Measurements from ENCODE around the gene LTBP1.

LTBP1 gene

GRCh38 chr2:32931945-32932709 is 14.6 kb upstream of the LTBP1 start:
- DNase-seq = no peak

DNA sequence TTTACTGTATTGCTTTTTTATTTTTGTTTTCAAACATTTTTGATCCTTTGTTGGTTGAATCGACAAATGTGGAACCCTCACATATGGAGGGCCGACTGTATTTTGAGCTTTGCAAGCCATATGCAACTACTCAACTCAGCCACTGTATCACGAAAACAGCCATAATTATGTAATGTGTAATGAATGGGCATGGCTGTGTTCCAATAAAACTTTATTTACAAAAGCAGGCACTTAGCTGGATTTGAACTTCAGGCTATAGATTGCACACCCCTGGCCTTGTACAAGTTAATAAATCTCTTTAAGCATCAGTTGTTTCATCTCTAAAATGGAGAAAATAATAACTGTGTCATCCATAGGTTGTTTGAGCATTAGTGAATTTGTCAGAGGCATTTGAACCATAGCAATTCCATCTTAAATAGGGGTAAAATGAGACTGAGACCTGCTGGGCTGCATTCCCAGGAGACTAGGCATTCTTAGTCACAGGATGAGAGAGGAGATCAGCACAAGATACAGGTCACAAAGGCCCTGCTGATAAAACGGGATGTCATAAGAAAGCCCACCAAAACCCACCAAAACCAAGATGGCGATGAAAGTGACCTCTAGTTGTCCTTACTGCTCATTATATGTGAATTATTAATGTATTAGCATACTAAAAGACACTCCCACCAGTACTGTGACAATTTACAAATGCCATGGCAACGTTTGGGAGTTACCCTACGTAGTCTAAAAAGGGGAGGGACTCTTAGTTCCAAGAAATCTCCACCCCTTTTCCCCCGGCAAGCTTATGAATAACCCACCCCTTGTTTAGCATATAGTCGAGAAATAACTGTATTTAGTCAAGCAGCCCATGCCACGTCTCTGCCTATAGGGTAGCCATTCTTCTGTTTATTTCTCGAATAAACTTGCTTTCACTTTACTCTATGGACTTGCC is 13.7 kb upstream of the LTBP1 start:
- no peak for DNase-seq

- DNase-seq = no peak
Observed at GRCh38 chr2:32933756-32934095, 13.0 kb upstream of the LTBP1 start.

- no peak for DNase-seq
Observed at GRCh38 chr2:32937602-32938448, 8.9 kb upstream of the LTBP1 start.

- DNase-seq = no peak
Observed at GRCh38 chr2:32938934-32939333, 7.8 kb upstream of the LTBP1 start.

- no peak for DNase-seq
Observed at GRCh38 chr2:32940316-32940997, 6.3 kb upstream of the LTBP1 start.

DNA sequence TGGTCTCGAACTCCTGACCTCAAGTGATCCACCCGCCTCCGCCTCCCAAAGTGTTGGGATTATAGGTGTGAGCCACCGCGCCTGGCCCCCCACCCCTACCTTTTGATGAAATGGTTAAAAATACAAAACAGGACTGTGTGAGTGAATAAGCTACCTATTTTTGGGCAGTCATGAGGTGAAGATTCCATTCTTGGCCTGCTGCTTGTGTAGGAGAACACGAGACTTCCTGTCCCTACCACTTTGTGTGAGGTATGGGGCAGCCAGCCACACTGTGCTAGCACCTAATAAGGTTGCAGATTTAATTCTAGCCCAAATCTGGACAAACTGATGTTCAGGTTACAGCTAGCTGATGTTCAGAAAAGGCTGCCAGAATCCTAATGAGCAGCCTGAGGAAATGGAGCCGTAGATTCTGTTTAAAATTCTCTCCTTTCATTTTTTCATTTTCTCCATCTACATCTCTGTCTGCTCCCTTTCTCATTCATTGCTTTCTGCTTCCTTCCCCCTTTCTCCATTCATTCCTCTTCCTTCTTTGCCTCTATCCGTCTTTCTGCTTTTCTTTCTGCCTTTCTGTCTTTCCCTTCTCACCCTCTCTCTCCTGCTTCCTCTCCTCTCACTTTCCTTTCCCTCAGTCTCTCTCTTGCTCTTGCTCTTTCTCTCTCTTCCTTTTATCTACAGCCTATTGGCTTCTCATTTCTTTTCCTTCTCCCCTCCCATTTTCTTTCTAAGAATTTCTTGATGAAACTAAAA is 4.6 kb upstream of the LTBP1 start:
- no peak for DNase-seq

- DNase-seq = no peak
Observed at GRCh38 chr2:32942793-32943485, 3.8 kb upstream of the LTBP1 start.

GRCh38 chr2:32945286-32945685 is 1.5 kb upstream of the LTBP1 start:
- no peak for DNase-seq

DNA sequence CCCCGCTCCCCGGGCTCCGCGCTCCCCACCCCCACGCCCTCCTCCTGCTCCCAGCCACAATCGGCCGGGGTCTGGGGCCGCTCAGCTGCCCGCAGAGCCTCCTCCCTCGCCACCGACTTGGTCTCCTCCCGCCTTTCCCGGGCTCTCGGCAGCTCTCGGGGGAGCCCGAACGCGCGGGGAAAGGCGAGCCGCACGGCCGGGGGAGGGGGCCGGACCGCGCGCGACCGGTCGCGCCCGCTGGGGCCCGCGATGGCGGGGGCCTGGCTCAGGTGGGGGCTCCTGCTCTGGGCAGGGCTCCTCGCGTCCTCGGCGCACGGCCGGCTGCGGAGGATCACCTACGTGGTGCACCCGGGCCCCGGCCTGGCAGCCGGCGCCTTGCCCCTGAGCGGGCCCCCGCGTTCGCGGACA is 327 bp downstream of the LTBP1 start:
- no peak for DNase-seq

DNA sequence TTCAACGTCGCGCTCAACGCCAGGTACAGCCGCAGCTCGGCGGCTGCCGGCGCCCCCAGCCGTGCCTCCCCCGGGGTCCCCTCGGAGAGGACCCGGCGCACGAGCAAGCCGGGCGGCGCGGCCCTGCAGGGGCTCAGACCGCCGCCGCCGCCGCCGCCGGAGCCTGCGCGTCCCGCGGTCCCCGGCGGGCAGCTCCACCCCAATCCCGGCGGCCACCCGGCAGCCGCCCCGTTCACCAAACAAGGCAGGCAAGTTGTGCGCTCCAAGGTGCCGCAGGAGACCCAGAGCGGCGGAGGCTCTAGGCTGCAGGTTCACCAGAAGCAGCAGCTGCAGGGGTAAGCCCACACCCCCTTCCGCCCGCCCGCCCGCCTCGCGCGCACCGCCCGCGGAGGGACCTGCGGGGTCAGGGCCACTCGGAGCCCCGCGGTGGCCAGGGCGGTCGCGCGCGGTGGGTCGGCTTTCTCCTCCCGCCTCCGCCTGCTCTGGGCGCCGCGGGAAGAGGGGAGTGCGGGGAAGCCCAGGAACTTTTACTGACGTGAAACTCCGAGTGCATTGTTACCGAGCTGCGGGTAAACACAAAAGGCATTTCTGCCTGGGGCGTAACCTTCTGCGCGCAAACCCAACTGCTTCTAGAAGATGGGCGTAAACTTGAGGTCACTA is 861 bp downstream of the LTBP1 start:
- no peak for DNase-seq

GRCh38 chr2:32948266-32948665 is 1.5 kb downstream of the LTBP1 start:
- no peak for DNase-seq

- DNase-seq = no peak
Observed at GRCh38 chr2:32949260-32949659, 2.5 kb downstream of the LTBP1 start.

DNA sequence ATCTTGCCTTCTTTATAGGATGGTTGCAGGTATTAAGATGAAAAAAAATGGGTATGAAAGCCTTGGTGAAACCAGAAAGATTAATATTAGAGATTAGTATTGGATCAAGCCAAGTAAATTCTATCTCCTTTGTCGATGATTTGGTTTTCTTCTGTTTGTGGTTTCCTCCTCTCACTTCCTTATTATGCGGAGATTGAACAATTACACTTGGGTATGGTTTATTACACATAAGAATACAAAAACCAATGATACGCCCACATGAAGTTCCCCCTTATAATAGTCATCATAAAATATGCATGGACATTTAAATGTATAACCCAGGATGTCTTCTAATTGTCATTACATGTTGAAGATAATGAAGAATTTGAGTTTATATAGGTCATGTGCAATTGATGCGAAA is 4.9 kb downstream of the LTBP1 start:
- DNase-seq = peak in 1 of 2 donors; percentile 35

GRCh38 chr2:32952761-32953476 is 6.2 kb downstream of the LTBP1 start:
- no peak for DNase-seq

DNA sequence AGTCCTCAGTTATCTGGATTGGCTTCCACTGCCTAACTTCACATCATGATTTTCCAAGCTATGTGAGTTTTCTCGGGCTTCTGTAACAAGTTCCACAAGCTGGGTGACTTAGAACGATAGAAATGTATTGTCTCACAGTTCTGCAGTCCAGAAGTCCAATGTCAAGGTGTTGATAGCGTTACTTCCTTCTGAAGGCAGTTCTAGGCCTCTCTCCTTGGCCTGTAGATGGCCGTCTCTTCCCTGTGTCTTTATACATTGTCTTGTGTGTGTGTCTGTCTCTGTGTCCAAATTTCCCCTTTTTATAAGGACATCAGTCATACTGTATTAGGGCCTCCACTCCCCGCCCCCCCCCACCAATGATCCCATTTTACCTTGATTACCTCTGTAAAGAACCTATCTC is 7.5 kb downstream of the LTBP1 start:
- DNase-seq = no peak

DNA sequence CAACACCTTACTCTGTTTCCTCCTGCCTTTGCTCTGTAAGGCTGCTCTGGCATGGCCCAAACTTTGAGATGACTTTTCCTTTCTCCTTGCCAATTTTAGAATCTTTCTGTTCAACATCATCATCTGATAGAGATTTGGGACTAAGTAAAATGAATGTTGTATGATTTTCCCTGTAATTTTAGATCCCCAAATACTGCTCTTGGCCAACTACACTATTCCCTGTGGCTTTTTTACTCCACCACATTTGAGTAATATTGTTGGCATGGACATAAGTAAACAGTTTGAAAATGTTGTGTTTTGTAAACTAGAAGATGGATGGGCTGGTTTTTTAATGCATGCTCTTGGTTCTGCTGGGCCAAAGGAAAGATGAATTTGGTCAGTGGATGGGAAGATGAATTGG is 12.1 kb downstream of the LTBP1 start:
- DNase-seq = no peak

- no peak for DNase-seq
Observed at GRCh38 chr2:32960238-32960637, 13.5 kb downstream of the LTBP1 start.

DNA sequence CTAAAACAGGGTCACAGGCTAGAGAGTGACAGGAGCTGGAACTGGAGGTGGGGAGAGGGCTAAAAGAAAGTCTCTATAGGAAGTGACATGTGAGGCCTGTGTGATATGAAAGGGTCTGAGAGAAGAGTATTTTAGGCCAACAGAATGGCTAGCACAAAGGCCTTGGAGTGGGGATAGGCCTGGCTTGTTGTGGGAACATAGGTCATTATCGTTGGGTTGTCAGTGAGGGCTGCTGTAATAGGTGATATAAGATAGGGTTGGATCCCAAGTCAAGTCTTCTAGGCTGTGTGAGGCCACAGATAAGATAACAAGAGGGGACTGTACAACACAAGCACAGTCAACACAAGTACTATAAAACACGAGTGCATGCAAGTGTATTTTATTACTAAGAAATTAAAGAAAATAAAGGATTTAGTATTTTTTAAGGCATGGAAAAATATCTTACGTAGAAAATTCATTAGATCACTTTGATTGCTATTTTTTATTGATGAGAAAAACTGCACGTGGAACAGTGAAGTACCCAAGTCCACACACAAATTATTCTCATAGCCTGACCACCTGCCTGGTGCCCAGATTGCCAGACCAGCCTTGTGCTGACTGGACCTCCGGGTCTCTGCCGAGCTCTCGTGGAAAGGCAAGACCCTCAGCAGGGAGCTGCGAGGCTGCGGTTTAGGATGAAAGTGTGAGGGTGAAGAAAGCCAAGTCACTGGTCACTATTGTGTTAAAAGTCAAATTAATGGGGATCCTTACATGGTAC is 14.1 kb downstream of the LTBP1 start:
- DNase-seq = no peak
